Activated CD4-positive, alpha-beta T cell treated with anti-CD3 and anti-CD28 coated beads for 48 hours (primary cell): ENCODE measurements around the gene MSANTD1.

Experiments used
- DNase-seq: peaks from one replicate; pipeline ENCODE4 v3.0.0-alpha.2; 2020

The MSANTD1 gene

DNA sequence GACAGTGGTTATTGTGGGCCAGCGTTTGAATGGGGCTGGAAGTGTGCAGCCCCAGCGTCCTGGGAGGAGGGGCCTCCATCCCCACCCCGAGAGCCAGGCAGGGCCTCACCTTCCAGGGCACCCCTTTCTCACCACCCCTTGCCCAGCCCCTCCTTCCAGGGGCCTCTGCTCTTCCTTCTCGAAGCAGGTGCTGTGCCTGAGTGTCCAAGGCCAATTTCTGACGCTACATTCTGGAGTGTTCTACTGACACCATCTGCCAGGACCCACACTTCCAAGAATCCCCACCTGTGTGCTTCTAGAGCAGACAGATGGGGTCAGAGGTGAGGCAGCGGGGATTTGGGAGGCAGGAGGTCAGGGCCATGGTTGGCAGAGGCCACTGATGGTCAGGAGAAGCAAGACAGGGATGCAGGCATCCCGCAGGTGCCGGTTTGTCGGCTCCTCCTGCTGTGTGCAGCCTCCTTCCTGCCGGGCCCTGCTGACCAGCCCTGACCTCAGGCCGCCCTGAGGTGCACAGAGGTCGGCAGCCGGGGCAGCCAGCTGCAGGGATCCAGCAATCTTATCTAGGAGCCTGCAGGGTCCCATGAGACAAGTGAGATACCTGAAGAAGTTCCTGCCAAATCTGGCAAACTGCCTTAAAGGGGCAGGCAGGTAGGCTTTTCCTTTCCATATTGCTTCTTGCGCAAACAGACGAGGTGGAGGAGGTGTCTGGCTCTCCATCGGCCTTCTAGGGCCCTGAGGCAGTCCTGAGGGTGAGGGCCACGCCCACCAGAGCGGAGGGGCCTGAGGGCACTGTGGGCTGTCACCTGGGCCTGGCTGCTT lies 18.8 kb downstream of the MSANTD1 start:
- no peak for DNase-seq

DNA sequence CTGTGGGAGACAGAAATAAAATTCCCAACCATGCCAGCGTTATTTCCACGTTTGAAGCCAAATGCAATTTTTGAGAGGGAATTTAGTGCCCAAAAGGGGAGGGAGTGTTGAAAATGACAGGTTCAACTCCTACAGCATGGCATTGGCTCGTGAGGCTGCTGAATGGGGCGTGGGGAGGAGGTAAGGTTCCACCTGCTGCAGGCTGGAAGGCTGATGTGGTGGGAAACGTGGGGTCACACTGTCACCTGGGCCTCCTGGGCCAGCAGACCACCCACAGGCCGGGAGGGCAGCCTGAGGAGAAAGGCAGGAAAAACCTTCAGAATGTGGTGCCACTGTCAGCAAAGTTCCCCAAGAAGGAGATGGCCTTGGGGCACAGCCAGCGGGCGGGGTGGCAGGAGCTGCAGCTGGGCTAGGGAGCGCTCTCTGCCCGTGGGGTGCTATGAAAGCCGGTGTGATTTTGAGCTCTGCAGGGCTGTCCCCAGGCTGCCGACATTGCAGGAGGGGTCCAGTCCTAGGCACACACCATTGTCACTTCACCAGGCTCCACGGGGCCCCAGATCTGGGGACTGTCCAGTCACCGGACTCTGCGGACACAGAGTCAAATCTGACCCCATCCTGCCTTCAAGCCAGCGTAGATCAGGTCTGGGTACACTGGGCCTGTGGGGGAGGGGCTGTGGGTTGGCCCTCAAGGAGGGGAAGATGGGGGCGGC lies 19.6 kb downstream of the MSANTD1 start:
- no peak for DNase-seq

DNA sequence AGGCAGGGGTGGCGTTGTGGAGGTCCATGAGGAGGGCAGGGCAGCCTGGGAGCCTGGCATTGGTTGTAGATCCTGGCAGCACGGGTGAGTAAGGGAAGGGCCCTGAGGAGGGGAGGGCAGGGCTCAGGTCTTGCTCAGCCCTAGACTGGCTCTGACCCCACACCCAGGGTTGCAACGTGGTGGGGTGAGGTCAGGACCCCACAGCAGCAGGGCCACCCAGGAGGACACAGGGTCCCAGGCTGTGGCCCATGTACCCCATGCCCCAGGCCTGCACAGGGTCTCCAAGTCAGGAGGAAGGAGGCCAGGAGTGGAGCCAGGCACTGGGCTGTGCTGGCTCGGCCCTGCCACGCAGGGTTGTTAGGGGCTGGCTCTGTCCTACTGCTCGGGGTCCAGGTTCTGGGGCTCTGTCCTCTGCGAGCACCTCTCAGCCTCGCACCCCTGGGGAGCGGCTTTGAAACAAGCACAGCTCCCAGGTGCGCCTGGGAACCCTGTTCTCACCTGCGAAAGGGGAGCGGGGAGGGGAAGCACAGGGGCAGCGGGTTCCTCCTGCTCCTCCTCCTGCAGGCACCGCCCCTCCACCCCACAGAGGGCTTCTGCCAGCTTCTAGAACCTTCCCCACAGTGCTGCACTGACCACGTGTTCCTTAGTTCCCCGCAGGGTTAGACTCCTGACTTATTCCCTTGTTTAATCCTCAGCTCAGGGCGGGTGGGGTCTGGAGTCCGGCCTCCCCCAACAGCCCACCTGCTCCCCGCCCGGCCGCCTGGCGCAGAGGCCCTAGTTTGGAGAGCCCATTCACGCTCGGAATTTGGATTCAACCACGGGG lies 20.4 kb downstream of the MSANTD1 start:
- no peak for DNase-seq

DNA sequence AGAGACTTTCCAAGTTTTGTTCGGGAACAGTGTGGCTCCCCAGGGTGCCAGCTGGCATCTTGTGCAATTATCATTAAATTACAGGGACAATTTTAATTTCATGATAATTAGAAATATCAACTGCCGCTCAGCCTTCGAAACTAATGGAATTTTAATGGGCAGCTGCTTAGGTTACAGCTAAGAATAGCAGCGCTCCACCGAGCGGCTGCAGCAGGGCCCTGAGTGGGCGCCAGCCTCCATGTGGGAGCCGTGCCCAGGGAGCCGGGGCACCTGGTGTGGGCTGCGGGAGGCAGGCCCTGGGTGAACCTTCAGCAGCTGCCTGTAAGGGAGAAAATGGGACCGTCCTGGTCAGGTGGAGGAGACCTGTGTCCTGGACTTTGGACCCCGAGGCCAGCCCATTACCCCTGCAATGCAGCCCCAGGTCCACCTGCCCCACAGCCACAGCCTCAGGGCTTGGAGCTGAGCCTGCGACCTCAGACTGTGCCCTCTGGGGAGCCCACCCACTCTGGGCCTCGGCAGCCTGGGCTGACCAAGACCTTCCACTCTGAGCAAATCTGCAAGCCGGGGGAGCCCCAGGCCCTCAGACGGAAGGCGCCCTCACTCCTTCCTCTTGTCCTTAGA lies 21.1 kb downstream of the MSANTD1 start:
- DNase-seq: no peak

DNA sequence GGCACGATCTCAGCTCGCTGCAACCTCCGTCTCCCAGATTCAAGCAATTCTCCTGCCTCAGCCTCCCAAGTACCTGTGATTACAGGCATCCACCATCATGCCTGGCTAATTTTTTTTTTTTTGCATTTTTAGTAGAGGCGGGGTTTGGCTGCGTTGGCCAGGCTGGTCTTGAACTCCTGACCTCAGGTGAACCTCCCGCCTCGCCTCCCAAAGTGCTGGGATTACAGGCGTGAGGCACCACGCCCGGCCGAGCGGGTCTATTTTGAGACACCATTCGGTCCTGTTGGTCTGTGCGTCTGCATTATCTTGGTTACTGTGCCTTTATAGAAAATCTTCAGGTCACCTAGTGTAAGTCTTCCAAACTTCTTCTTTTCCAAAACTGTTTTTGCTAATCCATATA lies 22.2 kb downstream of the MSANTD1 start:
- no peak for DNase-seq

DNA sequence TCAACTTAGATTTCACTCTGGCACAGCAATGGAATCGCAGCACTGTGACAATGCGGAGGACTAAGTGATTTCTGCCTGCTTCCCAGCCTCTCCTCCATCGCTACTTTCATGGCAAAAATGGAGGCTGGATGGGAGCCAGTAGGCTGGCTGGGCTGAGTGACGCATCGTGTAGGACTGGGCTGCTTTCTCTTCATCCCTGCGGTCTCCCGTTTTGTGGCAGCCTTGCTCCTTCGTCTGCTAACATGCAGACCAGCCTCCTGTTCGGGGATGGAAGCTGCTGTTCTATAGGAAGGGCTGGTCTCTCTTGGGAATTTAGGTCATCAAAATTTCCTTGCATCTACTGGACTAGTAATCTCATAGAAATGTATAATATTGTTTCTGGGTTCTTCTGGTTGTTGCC lies 28.0 kb downstream of the MSANTD1 start:
- DNase-seq: no peak

- DNase-seq: no peak
Observed at GRCh38 chr4:3280466-3280865, 31.5 kb downstream of the MSANTD1 start.

GRCh38 chr4:3283483-3283882 lies 34.5 kb downstream of the MSANTD1 start:
- DNase-seq: no peak

GRCh38 chr4:3283916-3284315 lies 35.0 kb downstream of the MSANTD1 start:
- DNase-seq: no peak

GRCh38 chr4:3284734-3285557 lies 36.0 kb downstream of the MSANTD1 start:
- no peak for DNase-seq

DNA sequence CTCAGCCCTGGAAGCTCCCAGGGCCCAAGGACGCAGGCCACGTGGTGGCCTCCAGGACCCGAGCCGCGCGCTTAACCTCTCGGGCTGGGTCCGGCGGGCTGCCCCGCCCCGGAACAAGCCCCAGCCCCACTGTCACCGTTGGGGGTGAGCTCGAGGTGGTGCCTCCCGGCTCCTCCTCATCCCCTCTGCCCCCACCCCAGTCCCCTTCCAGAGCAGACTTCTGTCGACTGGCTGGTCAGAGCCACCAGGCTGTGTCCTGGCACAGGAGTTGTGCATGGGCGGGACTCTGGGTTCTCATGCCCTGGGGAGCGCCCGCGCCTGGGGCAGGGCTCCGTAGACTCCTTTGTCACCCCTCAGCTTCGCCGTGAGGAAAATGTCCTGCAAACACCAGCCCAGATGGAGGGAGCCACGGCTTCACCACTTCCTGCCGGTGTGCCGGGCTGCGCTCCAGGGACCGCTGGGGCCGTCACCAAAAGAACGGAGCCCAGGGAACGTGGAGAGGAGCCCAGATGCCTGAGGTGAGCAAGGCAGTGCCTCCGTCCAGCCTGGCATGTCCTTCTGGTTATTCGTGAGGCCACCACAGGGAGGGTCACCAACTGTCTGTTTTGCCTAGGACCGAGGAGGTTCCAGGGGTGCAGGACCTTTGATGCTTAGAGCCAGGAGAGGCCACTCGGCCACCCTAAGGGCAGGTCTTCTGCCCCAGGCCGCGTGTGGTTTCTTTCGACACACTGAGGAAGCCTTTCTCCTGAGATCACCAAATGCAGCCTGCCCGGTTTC lies 36.8 kb downstream of the MSANTD1 start:
- DNase-seq: no peak

DNA sequence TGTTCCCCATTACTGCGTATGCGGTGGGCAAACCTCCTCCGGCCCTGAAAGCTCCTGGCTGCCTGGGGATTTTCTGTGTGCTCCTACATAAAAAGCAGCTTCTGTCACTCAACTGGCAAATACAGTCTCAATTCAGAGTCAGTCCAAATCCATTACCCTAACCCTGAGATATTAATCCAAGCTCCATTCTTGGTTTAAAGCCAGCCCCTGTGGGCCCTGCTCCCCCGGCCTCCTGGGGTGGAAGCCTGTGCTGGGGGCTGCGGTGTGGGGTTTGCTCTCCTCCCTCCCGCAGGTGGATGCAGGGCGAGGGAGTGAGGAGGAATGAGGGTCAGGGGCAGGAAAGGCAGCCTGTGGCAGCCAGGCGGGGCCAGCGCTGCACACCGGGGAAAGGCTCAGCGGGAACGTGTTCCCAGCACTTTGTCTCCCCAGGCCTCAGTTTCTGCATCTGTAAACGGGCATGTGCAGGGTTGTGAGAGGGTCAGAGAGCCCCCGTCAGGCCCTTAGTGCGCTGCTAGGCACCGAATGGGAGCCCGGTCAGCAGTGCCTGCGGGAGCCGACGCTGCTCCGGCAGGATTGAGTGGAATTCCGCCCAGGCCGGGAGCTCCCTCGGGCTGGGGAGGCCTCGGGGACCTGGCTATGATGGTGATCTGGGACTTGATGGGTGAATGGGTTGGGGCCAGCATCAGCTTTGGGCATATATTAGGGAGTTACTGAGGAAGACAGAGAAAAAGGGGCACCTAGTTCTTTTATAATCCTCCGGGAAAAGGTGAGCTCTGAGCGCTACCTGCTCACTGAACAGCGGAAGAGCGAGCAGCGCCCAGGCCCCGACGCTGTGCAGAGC lies 37.6 kb downstream of the MSANTD1 start:
- DNase-seq: no peak

DNA sequence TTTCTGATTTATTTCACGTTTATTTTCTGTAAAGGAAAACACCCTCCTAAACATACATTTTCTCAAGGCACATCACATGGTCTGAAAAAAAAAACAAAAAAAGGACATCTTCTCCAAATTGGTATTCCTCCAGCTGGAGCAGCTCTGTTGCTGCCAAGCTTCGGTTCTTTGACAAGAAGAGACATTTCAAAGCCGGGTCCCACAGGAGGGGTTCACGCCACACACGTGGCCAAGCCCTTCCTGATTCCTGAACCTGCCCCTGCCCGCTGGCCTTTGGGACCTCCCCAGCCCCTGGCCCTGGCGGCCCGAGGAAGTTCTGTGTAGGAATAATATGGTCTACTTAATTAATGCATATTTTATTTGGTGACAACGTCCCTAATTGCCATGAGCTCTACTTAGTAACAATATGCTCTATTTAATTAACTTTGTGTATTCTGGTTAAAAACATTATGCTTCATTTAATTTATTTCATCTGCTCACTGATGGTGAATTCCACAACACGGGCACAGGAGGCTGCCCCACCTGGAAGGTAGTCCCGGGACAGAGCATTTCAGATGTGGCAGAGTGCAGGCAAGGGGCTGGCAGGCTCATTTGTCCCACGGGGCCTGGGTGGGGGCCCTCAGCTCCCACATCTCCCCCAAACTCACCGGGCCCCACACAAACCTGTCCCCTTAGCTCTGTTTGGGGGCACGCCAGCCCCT lies 38.5 kb downstream of the MSANTD1 start:
- DNase-seq: no peak

- DNase-seq: no peak
Observed at GRCh38 chr4:3287972-3288570, 39.1 kb downstream of the MSANTD1 start.

DNA sequence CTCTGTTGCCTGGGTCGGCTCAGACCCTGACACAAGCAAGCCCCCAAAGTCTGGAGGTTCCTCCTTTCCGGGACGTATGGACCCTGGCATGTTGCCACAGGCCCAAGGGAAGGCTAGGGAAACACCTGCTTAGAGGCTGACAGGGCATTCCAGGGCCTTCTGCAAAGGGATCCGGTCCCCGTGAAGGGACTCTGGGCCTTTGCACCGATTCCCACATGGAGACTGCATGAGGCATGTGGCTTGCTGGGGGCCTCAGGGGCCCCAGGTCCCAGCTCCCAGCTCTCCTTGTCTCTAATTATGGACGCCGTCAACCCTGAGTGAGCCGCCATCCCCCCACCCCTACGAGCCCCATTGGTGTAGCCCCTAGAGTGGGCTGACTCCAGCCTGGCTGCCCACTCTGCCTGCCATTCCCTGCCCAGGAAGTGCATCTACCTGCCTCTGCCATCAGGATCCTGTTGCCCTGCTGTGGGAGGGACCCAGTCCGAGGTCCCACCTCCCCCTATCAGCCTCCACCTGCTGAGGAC lies 39.7 kb downstream of the MSANTD1 start:
- DNase-seq: no peak

DNA sequence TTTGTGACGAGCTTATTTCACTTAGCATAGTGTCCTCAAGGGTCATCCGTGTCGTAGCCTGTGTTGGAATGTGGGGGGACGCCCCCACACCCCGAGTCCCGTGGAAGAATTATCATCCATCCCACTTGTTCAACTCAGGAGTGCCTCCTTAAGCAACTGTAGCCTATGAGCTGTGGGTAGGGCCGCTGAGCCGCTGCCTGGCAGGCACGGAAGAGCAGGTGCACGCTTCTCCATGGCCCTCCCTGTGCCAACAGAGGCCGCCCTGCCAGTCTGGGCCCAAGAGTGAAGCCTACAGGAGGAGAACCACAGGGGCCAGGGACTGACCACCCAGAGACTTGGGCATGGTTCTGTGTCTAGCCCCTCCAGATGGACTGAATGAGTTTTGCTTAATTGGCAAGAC lies 41.5 kb downstream of the MSANTD1 start:
- no peak for DNase-seq

GRCh38 chr4:3290889-3291321 lies 41.9 kb downstream of the MSANTD1 start:
- DNase-seq: no peak

DNA sequence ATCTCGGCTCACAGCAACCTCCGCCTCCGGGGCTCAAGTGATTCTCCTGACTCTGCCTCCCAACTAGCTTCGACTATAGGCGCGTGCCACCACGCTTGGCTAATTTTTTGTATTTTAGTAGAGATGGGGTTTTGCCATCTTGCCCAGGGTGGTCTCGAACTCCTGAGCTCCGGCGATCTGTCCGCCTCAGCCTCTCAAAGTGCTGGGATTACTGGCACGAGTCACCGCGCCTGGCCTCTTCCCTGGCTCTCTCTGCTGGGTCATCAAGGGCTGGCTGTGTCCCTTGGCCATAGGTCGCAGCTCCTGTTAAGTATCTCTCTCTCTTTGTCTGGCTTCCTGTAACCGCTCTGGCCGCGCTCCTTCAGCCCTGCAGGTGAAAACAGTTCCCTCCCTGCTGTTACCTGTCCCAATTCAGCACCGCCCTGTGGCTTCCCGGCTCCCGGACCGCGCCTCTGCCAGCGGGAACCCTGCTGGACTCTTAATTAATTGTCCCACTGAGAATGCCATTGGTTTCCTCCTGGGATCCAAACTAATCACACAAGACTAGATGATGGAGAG lies 42.5 kb downstream of the MSANTD1 start:
- DNase-seq: no peak
